HL-60/S4 (cell line): ENCODE data around the gene ARMH4.

ENCODE experiments used
- in situ Hi-C: fragments of 300-500 bp; cut with MboI; formaldehyde crosslinking; loops from 2 replicates; pipeline ENCODE4 v1.14.3; 2022; ENCODE audit warnings: low sequenced_read_pairs

Gene ARMH4

GRCh38 chr14:58100735-58101368 is 51.2 kb downstream of the ARMH4 start:
- in situ Hi-C loops = no loop called here

- in situ Hi-C loops = no loop called here
These were observed 52.3 kb downstream of the ARMH4 start for GRCh38 chr14:58099682-58100081.

- in situ Hi-C loops = no loop called here
These were observed 53.5 kb downstream of the ARMH4 start for GRCh38 chr14:58098507-58098906.

GRCh38 chr14:58096731-58097130 is 55.3 kb downstream of the ARMH4 start:
- in situ Hi-C loops = no loop called here

GRCh38 chr14:58091883-58092630 is 60.0 kb downstream of the ARMH4 start:
- in situ Hi-C loops = no loop called here

GRCh38 chr14:58089612-58090011 is 62.4 kb downstream of the ARMH4 start:
- in situ Hi-C loops = no loop called here

GRCh38 chr14:58088961-58089360 is 63.1 kb downstream of the ARMH4 start:
- in situ Hi-C loops = no loop called here

- in situ Hi-C loops = no loop called here
These were observed 66.1 kb downstream of the ARMH4 start for GRCh38 chr14:58085877-58086276.

- in situ Hi-C loops = no loop called here
These were observed 69.4 kb downstream of the ARMH4 start for GRCh38 chr14:58082491-58083098.

GRCh38 chr14:58082011-58082410 is 70.0 kb downstream of the ARMH4 start:
- in situ Hi-C loops = no loop called here

GRCh38 chr14:58078471-58078870 is 73.5 kb downstream of the ARMH4 start:
- in situ Hi-C loops = no loop called here

GRCh38 chr14:58078068-58078467 is 73.9 kb downstream of the ARMH4 start:
- in situ Hi-C loops = no loop called here

- in situ Hi-C loops = no loop called here
These were observed 74.4 kb downstream of the ARMH4 start for GRCh38 chr14:58077621-58078020.

GRCh38 chr14:58073516-58073915 is 78.5 kb downstream of the ARMH4 start:
- in situ Hi-C loops = no loop called here

GRCh38 chr14:58072288-58073071 is 79.5 kb downstream of the ARMH4 start:
- in situ Hi-C loops = no loop called here

GRCh38 chr14:58071341-58071740 is 80.7 kb downstream of the ARMH4 start:
- in situ Hi-C loops = no loop called here

GRCh38 chr14:58068306-58068705 is 83.7 kb downstream of the ARMH4 start:
- in situ Hi-C loops = no loop called here

- in situ Hi-C loops = no loop called here
These were observed 85.9 kb downstream of the ARMH4 start for GRCh38 chr14:58066115-58066514.

GRCh38 chr14:58061581-58061980 is 90.4 kb downstream of the ARMH4 start:
- in situ Hi-C loops = no loop called here

GRCh38 chr14:58060898-58061297 is 91.1 kb downstream of the ARMH4 start:
- in situ Hi-C loops = no loop called here

- in situ Hi-C loops = no loop called here
These were observed 91.9 kb downstream of the ARMH4 start for GRCh38 chr14:58060077-58060476.
